Measurements from ENCODE around the gene NEU1.

GRCh38 chr6:31881136-31881859 is 18.7 kb upstream of the NEU1 start:
- no peak for TF ChIP-seq PATZ1 (CRISPR knock-in tag; IDR thresholded peaks at IDR 0.05; ENCODE audit: borderline replicate concordance)
- TF ChIP-seq CSDC2 (CRISPR knock-in tag; IDR thresholded peaks at IDR 0.05): no peak
- no peak for TF ChIP-seq BACH2 (CRISPR knock-in tag; IDR thresholded peaks at IDR 0.05; ENCODE audit: borderline replicate concordance)
- no peak for TF ChIP-seq ZNF70 (CRISPR knock-in tag; IDR thresholded peaks at IDR 0.05)
- TF ChIP-seq ISL1 (CRISPR knock-in tag; IDR thresholded peaks at IDR 0.05): no peak
- TF ChIP-seq ZFP30 (CRISPR knock-in tag; IDR thresholded peaks at IDR 0.05): no peak
- no peak for TF ChIP-seq ARNTL (CRISPR knock-in tag; IDR thresholded peaks at IDR 0.05; ENCODE audit: borderline replicate concordance, low read depth)
- TF ChIP-seq PPARA (CRISPR knock-in tag; IDR thresholded peaks at IDR 0.05; ENCODE audit: borderline replicate concordance): no peak
- no peak for TF ChIP-seq SNAI2 (CRISPR knock-in tag; IDR thresholded peaks at IDR 0.05)
